ENCODE measurements around the gene EYA2. TPM values are rescaled to one million over a fixed set of nuclear protein-coding genes. Genes with fewer than 3 reads are reported as not detected.
A peak's percentile ranks its signal among the peaks of the same experiment; 100 is the strongest.

The EYA2 gene
- total RNA-seq, 1 donor from 2014 or later = 1.8 TPM

DNA sequence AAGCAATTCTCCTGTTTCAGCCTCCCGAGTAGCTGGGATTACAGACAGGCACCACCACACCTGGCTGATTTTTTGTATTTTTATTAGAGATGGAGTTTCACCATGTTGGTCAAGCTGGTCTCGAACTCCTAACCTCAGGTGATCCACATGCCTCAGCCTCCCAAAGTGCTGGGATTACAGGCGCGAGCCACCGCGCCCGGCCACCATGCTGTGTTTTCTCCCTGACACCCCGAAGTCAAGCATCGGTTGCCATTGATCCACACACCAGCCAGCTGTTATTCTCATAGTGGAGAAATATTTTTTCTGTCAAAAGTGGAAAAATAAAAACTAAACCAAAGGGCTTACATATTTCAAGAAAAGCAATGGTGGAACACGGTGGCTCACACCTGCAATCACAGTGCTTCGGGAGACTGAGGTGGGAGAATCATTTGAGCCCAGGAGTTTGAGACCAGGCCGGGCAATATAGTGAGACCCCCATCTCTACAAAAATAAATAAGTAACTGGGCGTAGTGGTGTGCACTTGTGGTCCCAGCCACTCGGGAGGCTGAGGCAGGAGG lies 304.4 kb downstream of the EYA2 start:
- H3K4me3 Mint-ChIP-seq = no peak overlapping the region
- H3K4me3 ChIP-seq = no peak overlapping the region
- peaks cover 3% of the 10 kb centered on the region for H3K27me3 Mint-ChIP-seq (ENCODE audit: insufficient read depth, low read depth)
- TF ChIP-seq EZH2phosphoT487 (IDR thresholded peaks at IDR 0.05) (no peak), EZH2 (IDR thresholded peaks at IDR 0.05) (no peak)
- TF ChIP-seq, protein P1, sequence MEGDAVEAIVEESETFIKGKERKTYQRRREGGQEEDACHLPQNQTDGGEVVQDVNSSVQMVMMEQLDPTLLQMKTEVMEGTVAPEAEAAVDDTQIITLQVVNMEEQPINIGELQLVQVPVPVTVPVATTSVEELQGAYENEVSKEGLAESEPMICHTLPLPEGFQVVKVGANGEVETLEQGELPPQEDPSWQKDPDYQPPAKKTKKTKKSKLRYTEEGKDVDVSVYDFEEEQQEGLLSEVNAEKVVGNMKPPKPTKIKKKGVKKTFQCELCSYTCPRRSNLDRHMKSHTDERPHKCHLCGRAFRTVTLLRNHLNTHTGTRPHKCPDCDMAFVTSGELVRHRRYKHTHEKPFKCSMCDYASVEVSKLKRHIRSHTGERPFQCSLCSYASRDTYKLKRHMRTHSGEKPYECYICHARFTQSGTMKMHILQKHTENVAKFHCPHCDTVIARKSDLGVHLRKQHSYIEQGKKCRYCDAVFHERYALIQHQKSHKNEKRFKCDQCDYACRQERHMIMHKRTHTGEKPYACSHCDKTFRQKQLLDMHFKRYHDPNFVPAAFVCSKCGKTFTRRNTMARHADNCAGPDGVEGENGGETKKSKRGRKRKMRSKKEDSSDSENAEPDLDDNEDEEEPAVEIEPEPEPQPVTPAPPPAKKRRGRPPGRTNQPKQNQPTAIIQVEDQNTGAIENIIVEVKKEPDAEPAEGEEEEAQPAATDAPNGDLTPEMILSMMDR (IDR thresholded peaks at IDR 0.05) = no peak
- no peaks in the 10 kb centered on the region for H3K9me3 Mint-ChIP-seq
- no peaks in the 10 kb centered on the region for H3K79me2 ChIP-seq (ENCODE audit: low read depth)
- DNase-seq (ENCODE audit: low spot score) = no peak
- H3K9ac ChIP-seq = no peak overlapping the region
- H3K9me3 ChIP-seq (ENCODE audit: low read depth) = no peaks in the 10 kb centered on the region
- H3K36me3 ChIP-seq = no peaks in the 10 kb centered on the region
- no peak overlapping the region for H3K27ac ChIP-seq
- no peaks in the 10 kb centered on the region for H3K36me3 Mint-ChIP-seq
- H3K27me3 ChIP-seq = no peaks in the 10 kb centered on the region
- no peak overlapping the region for H3K27ac Mint-ChIP-seq
- no peaks in the 10 kb centered on the region for H3K4me1 ChIP-seq
- peaks cover 7% of the 10 kb centered on the region for H3K4me1 Mint-ChIP-seq
- no peak overlapping the region for H2AFZ ChIP-seq (replicated peaks)
- H3K4me2 ChIP-seq = no peak overlapping the region
- no peaks in the 10 kb centered on the region for H3F3A ChIP-seq (ENCODE audit: low read depth)
- H4K20me1 ChIP-seq (ENCODE audit: low read depth) = no peaks in the 10 kb centered on the region

GRCh38 chr20:47201074-47201730 lies 306.6 kb downstream of the EYA2 start:
- H3K9ac ChIP-seq = no peak overlapping the region
- Mint-ChIP-seq H3K4me3 (no peak overlapping the region), H3K36me3 (peaks cover 2% of the 10 kb centered on the region), H3K4me1 (peaks cover 14% of the 10 kb centered on the region), H3K27me3 (ENCODE audit: insufficient read depth, low read depth) (peaks cover 3% of the 10 kb centered on the region), H3K9me3 (no peaks in the 10 kb centered on the region), H3K27ac (no peak overlapping the region)
- H3K79me2 ChIP-seq (ENCODE audit: low read depth) = no peaks in the 10 kb centered on the region
- no peaks in the 10 kb centered on the region for H3K27me3 ChIP-seq
- no peak overlapping the region for H3K27ac ChIP-seq
- peaks cover 4% of the 10 kb centered on the region for H4K20me1 ChIP-seq (ENCODE audit: low read depth)
- no peak for DNase-seq (ENCODE audit: low spot score)
- peaks cover 4% of the 10 kb centered on the region for H3K4me1 ChIP-seq
- no peak overlapping the region for H2AFZ ChIP-seq (replicated peaks)
- no peaks in the 10 kb centered on the region for H3K9me3 ChIP-seq (ENCODE audit: low read depth)
- no peak overlapping the region for H3K4me3 ChIP-seq
- TF ChIP-seq EZH2 (IDR thresholded peaks at IDR 0.05) (no peak), EZH2phosphoT487 (IDR thresholded peaks at IDR 0.05) (no peak)
- TF ChIP-seq, protein P1 (IDR thresholded peaks at IDR 0.05) = no peak
- no peaks in the 10 kb centered on the region for H3K36me3 ChIP-seq
- no peak overlapping the region for H3K4me2 ChIP-seq
- H3F3A ChIP-seq (ENCODE audit: low read depth) = peaks cover 8% of the 10 kb centered on the region

DNA sequence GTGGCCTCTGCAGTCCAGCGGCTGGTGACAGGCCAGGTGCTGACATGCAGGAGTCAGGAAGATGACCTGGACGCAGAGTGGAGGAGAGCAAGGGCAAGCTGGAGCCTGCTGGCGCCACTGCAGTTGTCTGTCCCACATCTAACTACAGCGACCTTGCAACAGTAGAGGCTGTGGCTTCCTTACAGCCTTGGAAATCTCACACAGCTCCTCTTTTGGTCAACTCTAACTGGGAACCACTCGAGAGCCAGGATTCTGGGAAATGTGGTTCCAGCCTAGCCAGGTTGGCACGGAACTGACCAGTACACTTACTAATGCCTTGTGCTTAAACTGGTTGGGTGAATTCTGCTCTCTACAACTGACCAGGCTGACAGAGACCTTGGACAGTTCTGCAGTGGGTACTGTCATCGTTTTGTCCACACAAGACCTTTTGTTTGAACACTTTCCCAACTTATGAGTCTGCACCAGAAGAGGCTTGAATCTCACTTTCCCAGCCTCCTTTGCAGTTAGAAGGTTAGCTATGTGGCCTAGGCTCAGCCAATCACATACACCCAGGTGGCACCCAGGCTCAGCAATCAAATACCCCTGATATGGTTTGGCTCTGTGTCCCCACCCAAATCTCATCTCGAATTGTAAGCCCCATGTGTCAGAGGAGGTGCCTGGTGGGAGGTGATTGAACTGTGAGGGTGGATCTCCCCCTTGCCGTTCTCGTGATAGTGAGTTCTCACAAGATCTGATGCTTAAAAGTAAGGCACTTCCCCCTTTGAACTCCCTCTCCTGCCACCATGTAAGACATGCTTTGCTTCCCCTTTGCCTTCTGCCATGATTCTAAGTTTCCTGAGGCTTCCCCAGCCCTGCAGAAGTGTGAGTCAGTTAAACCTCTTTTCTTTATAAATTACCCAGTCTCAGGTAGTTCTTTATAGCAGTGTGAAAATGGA lies 308.4 kb downstream of the EYA2 start:
- Histone ChIP-seq H3K36me3 (no peaks in the 10 kb centered on the region), H3K27ac (no peak overlapping the region), H2AFZ (replicated peaks) (no peak overlapping the region), H4K20me1 (ENCODE audit: low read depth) (peaks cover 21% of the 10 kb centered on the region), H3K9ac (no peak overlapping the region), H3K79me2 (ENCODE audit: low read depth) (no peaks in the 10 kb centered on the region), H3K4me1 (peaks cover 15% of the 10 kb centered on the region), H3K4me2 (no peak overlapping the region), H3K4me3 (no peak overlapping the region), H3F3A (ENCODE audit: low read depth) (peaks cover 26% of the 10 kb centered on the region), H3K27me3 (no peaks in the 10 kb centered on the region), H3K9me3 (ENCODE audit: low read depth) (no peaks in the 10 kb centered on the region)
- TF ChIP-seq EZH2 (IDR thresholded peaks at IDR 0.05) (no peak), EZH2phosphoT487 (IDR thresholded peaks at IDR 0.05) (no peak)
- TF ChIP-seq, protein P1 (IDR thresholded peaks at IDR 0.05) = no peak
- Mint-ChIP-seq H3K27me3 (ENCODE audit: insufficient read depth, low read depth) (peaks cover 6% of the 10 kb centered on the region), H3K27ac (peak overlapping the region; percentile 53), H3K4me1 (peaks cover 23% of the 10 kb centered on the region), H3K9me3 (no peaks in the 10 kb centered on the region), H3K36me3 (peaks cover 7% of the 10 kb centered on the region), H3K4me3 (no peak overlapping the region)
- DNase-seq (ENCODE audit: low spot score) = no peak
